HG03575 (cell line): Measurements from ENCODE around the gene GCFC2.
"Not testable (repeated sequence)": the region's sequence is repeated elsewhere in the genome, so short reads cannot be mapped to it uniquely, and the experiment has no call there.

ENCODE experiments used
- ATAC-seq: cut with Tn5 transposase; IDR thresholded peaks from one replicate; pipeline ENCODE4 v1.9.1; 2021; ENCODE audit not compliant: unreplicated experiment, insufficient number of reproducible peaks, low FRiP score; ENCODE audit errors: extremely low read depth

GCFC2 gene

DNA sequence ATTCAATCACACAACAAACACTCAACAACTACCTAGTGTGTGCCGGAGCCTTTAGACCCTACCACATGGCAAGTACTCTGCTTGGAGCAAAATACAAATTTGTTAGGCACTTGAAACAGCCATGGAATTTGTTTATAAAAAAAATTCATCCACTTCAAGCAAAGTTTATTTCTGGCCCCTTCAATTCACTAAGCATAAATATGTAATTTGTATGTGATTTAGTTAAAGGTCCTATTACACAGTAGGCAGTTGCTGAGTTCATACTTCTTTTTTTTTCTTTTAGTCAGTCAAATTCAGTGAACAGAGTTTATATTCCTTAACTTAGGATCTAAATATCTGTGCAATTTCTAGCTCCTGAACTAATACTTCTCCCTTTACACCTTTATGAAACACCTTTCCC, 22.5 kb downstream of the GCFC2 start:
- ATAC-seq: no peak

DNA sequence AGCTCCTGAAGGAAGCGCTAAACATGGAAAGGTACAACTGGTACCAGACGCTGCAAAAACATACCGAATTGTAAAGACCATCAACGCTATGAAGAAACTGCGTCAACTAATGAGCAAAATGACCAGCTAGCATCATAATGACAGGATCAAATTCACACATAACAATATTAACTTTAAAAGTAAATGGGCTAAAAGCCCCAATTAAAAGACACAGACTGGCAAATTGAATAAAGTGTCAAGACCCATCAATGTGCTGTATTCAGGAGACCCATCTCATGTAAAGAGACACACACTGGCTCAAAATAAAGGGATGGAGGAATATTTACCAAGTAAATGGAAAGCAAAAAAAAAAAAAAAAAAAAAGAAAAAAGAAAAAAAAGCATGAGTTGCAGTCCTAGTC, 27.3 kb downstream of the GCFC2 start:
- ATAC-seq: not testable (repeated sequence)

DNA sequence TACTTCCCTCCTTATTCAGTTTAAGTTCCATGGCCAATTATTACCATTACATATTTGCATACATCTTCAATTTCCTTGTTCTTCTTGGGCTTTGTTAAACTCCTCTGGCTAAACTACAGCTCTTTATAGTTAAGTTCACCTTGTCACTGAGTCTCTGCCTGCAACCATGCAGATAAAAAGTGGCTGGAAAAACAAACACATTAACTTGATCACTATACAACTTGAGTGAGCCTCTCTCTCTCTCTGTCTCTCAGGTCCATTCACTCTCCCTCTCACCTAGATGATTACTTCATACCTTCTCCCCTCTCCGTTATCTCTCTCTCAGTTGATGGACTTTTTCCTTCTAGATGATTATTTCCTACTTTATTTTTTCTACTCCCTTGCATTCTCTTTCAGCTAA, 30.3 kb downstream of the GCFC2 start:
- no peak for ATAC-seq

DNA sequence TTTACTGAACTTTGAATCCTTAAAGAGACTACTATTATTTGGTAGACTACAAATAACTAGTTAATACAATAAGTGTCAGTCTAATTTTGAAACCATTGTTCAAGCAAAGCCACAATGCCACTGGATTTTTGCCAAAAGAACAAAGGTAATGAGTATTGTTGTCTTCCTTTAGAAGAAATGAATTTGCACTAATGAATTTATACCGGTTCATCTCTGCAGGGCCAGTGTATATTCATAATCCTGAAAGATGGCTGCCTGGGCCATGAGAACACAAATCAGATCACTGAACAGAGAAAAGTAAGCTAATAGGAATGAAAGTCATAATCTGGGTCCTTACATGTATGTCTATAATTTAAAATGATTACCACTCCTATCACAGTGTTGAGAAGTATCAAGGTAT, 31.2 kb downstream of the GCFC2 start:
- no peak for ATAC-seq

DNA sequence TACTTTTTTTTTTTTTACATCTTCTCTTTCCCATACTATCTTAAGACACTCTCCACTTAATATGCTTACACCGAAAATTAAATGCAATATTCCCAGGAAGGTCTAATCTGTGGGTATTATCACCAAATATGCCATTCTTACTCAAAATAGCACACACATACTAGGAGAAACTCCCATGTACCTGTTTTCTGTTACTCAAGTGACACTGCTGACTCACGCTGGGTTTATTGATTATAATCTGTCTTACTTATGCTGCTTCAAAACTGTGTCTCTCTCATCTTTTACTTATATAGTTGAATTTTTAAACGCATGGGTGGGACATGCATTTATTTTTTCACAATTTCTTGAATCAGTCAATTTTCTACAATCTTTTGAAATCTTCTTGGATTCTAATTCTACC, 34.3 kb downstream of the GCFC2 start:
- no peak for ATAC-seq

DNA sequence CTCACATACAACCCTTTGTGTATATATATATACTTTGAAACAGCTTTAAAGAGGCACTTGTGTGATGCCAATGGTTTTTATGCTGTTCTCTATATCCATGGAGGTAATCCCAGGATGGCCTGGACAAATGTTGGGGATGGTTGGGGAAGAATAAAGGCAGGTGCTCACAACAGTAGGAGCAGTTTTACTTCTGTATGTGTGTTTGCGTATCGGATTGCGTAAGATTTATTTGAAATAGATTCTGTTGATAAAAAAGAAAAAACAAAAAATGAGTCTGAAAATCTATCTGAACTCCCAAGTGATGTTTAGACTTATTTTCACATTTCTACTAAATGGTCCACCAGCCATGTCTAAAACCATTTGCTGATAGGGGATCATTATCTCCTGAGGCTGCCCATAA, 34.8 kb downstream of the GCFC2 start:
- ATAC-seq: no peak

DNA sequence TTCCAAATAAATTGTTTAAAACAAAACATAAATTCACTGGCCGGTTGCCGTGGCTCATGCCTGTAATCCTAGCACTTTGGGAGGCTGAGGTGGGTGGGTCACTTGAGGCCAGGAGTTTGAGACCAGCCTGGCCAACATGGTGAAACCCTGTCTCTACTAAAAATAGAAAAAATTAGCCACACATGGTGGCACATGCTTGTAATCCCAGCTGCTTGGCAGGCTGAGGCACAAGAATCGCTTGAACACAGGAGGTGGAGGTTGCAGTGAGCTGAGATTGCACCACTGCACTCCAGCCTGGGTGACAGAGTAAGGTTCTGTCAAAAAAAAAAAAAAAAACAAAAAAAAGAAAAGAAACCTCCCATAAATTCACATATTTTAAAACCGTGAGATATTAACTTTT, 35.3 kb downstream of the GCFC2 start:
- not testable (repeated sequence) for ATAC-seq

DNA sequence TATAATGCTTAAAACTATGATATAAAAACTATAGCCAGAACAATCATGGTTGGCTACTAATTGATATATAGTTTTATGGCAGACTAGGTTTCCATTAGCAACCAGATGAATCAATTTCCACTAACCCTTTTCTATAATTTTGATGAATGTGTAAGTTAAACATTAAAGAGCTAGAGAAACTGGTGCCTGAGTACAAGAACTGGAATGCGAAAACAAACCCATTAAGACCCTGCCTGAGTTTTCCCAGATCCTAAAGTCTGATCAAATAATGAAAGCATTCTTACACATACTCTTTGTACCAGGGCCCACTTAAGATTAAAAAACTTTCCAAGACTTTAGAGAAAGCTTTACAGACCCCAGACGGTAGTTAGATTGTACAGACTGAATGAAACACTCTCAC, 42.8 kb downstream of the GCFC2 start:
- ATAC-seq: no peak

DNA sequence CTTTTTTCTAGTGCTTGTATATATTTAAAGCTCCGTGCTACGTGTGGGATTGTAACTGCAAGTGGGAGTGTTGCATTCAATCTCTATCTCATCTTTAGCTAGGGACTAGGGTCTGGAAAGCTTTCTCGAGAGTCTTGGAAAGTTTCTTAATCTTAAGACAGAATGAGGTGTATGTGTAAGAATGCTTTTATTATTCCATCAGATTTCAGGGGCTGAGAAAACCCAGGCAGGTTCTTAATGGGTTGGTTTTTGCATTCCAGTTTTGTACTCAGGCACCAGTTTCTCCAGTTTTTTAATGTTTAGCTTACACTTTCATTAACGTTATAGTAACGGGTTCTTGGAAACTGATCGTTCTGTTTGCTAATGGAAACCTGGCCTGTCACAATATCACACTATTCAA, 43.8 kb downstream of the GCFC2 start:
- no peak for ATAC-seq

DNA sequence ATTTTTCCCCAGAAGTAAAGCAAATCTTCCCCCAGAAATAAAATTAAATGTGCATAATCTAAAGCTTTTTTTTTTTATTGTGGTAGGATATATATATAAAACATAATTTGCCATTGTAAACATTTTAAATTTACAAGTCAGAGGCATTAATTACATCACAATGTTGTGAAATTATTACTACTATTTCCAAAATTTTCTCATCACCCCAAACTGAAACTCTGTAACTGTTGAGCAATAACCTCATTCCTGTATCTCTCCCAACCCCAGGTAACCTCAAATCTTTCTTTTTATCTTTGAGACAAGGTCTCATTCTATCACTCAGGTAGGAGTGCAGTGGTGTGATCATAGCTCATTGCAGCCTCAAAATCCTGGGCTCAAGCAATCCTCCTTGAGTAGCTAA, 52.9 kb downstream of the GCFC2 start:
- no peak for ATAC-seq

DNA sequence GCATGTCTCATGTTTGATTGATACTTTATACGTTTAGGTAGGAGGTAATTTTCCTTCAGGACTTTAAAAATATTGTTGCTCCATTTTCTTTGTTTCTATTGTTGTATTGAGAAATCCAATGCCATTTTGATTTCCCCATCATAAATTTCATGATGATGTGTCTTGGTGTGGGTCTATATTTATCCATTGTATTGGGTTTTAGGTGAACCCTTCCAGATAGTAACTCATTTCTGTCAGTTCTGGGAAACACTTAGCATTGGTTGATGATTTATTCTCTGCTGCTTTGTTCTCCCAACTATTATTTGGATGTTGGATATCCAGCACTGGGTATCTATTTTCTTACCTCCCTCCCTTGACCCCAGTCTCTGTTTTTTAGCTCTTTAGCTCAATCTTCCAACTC, 54.2 kb downstream of the GCFC2 start:
- ATAC-seq: no peak

DNA sequence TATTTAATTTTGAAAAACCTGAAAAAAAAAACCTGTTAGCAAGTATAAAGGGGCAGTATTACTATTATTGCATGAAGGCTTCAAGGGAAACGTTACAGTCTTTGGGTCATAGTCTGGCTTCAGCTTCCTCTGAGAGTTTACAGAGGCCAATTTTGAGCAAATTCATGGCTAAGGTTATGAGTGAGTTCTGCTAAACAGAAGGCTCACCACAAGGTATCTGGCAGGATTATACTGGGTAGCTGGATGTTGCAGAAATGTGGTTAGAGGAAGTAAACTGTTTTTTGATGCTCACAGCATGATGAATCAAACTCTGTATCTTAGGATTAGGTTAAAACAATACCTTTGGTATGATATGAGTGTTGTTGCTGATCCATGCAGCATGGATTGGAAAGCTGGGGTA, 54.9 kb downstream of the GCFC2 start:
- ATAC-seq: no peak

DNA sequence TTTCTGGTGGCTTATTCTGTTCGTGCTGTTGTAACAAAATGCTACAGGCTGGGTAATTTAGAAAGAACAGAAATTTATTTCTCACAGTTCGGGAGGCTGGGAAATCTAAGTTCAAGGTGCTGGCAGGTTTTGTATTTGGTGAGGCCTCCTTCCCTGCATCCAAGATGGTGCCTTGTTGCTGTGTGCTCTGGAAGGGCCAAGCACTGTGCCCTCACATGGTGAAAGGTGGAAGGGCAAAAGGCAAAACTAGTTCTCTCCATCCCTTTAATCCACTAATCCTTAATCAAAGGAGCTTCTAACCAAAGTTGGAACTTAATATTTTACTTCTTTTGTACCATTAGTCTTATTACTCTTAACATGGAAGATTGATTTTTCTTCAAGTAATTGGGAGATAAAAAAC, 56.7 kb downstream of the GCFC2 start:
- ATAC-seq: no peak

DNA sequence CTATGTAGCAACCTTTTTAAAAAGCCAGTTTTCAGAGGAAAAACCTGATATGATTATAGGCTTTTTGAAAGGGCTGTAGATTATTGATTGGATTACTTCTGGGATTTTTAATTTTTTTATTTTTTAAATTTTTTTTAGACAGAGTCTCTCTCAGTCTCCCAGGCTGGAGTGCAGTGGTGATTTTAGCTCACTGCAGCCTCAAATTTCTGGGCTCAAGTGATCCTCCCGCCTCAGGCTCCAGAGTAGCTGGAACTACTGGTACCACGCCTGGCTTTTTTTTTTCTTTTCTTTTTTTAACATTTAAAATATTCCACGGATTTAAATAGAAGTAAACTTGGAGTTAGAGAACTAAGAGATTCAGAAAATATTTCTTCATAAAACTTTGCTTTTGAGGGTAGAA, 62.9 kb downstream of the GCFC2 start:
- no peak for ATAC-seq

DNA sequence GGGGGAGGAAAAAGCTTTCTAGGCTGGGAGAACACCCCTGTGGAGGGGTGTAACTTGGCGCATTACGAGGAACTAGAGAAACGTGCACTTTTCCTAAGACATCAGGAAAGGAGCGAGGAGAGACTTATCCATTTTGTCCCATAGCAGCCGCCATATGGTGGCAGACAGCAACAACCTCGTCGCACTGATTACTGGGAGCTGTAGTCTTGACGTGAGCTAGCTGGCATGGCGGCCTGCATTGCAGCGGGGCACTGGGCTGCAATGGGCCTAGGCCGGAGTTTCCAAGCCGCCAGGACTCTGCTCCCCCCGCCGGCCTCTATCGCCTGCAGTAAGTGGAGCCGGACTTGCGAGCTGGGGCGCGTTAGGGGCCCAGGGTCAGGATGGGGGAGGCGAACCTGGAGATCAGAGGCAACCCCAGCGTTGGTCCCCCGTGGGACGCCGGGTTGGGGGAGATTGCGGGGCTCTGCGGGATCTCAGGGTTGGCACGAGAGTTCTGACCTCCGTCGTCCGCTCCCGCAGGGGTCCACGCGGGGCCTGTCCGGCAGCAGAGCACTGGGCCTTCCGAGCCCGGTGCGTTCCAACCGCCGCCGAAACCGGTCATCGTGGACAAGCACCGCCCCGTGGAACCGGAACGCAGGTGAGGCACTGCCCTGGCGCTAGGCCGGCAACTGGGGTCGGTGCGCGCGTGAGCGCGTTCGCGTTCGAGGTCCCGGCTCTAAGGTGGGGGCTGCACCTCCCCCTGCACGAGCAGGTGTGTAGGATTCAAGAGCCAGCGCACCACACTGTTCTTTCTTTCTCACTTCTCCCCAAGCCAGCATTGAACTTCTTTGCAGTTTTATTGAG, 63.9 kb downstream of the GCFC2 start, which contains the start of gene MRPL19:
Gene MRPL19 (plus strand): TSS at position 201 of the 843 bp plus-strand sequence. CDS start 25 bp downstream, at position 226.
- ATAC-seq: peak; percentile 91

DNA sequence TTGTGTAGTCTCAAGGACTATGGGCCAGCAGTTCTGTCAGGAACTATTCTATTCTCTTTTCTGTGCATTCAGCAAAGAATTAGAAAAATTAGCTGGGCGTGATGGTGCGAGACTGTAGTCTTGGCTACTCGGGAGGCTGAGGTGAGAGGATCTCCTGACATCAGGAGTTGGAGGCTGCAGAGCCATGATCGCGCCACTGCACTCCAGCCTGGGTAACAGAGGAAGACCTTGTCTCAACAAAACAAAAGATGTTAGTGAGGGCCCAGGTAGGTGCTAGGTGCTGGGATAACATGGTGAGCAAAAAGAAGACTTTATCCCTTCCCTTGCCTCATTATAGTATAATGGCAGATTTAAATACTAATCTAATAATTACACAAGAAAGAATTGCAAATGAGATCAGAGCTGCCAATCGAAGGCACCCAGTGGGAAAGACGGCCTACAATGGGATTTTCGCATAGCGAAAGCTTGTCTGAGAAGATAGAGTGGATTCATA, 64.6 kb downstream of the GCFC2 start:
- peak; percentile 10 for ATAC-seq

DNA sequence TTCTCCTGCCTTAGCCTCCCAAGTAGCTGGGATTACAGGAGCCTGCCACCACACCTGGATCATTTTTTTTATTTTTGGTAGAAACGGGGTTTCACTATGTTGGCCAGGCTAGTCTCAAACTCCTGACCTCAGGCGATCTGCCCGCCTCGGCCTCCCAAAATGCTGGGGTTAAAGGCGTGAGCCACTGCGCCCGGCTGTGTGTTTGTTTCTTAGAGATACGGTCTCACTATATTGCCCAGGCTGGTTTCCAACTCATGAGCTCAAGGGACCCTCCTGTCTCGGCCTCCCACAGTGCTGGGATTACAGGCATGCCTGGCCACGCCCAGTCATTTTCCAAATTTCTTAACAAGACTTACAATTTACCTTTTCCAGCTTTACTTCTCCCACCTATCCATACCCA, 65.1 kb downstream of the GCFC2 start:
- no peak for ATAC-seq

DNA sequence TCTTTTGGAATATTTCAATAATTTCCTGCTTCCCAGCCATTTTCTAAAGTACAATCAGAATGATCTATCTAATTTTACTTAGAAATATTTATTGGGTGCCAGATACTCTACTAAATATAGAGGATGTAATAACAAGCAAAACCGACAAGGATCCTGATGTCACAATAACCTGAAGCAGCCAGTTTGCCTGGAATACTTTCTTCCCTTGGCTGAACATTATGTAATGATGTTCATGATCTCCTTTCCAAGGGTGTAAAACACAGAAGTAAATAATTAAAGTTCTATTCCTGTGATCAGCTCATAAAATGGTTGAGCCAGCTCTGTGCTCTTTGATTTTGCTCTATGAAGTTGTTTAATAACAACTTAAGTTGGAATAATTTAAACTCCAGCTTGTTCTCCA, 66.7 kb downstream of the GCFC2 start:
- ATAC-seq: no peak

DNA sequence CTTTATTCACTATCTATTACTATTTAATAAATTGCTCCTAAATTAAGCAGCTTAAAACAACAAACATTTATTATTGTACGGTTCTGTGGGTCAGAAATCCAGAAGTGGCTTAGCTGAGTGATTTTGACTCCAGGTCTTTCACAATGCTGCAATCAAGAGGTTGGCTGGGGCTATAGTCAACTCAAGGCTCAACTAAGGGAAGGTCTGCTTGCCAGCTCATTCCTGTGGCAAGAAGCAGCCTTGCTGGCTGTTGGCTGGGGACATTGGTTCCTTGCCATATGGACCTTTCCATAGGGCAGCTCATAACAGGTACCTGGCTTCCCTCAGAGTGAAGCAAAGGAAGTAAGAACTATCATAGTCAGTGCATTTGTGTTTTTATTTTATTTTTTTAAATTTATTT, 69.1 kb downstream of the GCFC2 start:
- no peak for ATAC-seq

DNA sequence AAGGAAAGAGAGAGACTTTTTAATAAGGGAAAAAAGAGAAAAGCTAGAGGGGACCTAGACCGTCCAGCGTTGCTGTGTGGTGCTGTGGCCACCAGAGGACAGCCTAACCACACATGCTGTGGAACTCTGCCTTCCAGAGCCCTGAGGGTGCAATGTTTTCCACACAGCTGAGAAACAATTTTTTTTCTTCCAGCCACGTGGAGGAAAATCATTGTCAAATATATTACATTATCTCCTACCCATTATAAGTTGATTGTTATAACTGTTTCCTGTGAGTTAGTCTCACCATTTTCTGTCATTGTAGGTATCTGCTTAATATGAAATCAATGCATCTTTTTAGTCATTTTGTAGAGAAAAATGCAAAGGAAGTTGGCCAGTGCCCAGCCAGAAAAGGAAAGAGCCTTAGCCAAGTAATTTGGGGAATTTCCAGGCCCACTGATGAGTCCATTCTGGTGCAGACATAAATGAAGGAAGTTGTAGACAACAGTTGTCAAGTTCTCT, 70.0 kb downstream of the GCFC2 start:
- peak; percentile 69 for ATAC-seq

DNA sequence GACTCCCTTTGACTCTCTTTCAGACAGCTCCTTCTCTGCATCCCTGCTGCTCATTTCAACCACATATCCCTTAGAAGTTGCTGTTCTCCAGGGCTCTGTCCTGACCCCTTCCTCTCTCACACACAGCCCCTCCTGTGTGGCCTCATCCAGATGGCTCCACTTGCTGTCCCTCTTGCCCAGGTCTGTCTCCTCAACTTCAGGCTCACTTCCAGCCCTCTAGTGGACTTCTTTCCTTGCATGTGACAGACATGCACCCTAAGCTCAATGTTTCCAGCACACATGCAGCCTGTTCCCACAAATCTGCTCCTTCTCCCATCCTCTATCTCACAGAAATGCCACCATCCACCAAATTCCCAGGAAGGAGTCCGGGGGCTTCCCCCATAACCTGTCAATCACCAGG, 73.1 kb downstream of the GCFC2 start:
- no peak for ATAC-seq
